ENCODE data around the gene NTSR1. TPM values are rescaled to one million over a fixed set of nuclear protein-coding genes. Genes with fewer than 3 reads are reported as not detected.

Gene NTSR1
- total RNA-seq, 1 experiment from 2014 or later, result 44.1 TPM

GRCh38 chr20:62671765-62672164 lies 36.9 kb upstream of the NTSR1 start:
- BruUV-seq (replicated peaks), result TSS peak; percentile 39
- Histone ChIP-seq H3K4me3 (ENCODE audit: low read depth in 2 of 2, low read length in 2 of 2) (no peak overlapping the region), H3K9me3 (ENCODE audit: control insufficient read depth, insufficient read depth, low read depth, low read length) (no peaks in the 10 kb centered on the region), H3K4me1 (ENCODE audit: control insufficient read depth, insufficient read depth, low read length) (peaks cover 36% of the 10 kb centered on the region), H3K36me3 (ENCODE audit: control insufficient read depth, insufficient read depth, low read length) (peaks cover 5% of the 10 kb centered on the region), H3K27ac (ENCODE audit: low read length) (peak overlapping the region; percentile 23; the same call in 1 of the 2 replicates), H3K27me3 (ENCODE audit: control insufficient read depth, insufficient read depth, low read length) (no peaks in the 10 kb centered on the region)
- DNase-seq (ENCODE audit: low read depth, low spot score) (no peak), ATAC-seq (no peak)
- CTCF ChIA-PET, result no interaction called here
- TF ChIP-seq POLR2AphosphoS5 (IDR thresholded peaks at IDR 0.05; ENCODE audit: low read depth, low read length) (no peak), SIN3A (IDR thresholded peaks at IDR 0.05; ENCODE audit: borderline replicate concordance, insufficient read depth, low read depth, low read length) (no peak), REST (IDR thresholded peaks at IDR 0.05; ENCODE audit: insufficient read depth in 1 of 2, low read depth in 2 of 2, low read length in 1 of 2) (no peak)
- TF ChIP-seq, protein P1, sequence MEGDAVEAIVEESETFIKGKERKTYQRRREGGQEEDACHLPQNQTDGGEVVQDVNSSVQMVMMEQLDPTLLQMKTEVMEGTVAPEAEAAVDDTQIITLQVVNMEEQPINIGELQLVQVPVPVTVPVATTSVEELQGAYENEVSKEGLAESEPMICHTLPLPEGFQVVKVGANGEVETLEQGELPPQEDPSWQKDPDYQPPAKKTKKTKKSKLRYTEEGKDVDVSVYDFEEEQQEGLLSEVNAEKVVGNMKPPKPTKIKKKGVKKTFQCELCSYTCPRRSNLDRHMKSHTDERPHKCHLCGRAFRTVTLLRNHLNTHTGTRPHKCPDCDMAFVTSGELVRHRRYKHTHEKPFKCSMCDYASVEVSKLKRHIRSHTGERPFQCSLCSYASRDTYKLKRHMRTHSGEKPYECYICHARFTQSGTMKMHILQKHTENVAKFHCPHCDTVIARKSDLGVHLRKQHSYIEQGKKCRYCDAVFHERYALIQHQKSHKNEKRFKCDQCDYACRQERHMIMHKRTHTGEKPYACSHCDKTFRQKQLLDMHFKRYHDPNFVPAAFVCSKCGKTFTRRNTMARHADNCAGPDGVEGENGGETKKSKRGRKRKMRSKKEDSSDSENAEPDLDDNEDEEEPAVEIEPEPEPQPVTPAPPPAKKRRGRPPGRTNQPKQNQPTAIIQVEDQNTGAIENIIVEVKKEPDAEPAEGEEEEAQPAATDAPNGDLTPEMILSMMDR (IDR thresholded peaks at IDR 0.05), result no peak
- POLR2A ChIA-PET, result interaction anchor here (0.6 kb wide), 1 partner anchor 123 kb away, joined by 4 read pairs; no protein-coding TSS in a partner anchor
- in situ Hi-C loops (cut with HindIII; ENCODE audit: low pct_unique_long_range_greater_than_20kb, low sequenced_read_pairs) (no loop called here), intact Hi-C loops (cut with micrococcal nuclease; ENCODE audit: unreplicated experiment) (no loop called here)

DNA sequence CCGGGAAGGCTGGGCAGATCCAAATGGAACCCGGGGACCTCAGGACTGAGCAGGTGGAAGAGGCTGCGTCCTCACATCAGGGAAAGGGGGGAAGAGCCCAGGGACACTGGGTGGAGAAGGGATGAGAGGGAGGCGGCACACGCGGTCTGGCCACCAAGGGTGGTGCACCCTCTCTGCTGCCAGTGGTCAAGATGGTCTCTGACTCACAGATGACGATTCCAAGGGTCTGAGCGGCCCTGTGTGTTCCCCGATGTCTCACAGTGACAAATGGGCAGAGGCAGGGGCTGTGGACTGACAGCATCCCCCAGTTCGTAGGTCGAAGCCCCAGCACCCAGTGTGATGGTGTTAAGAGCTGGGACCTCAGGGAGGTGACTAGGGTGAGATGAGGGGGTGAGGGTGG lies 34.3 kb upstream of the NTSR1 start:
- no TSS peak for BruUV-seq (replicated peaks)
- 0 out of 2 replicates have a peak, but pooled peaks have one; percentile 25 for TF ChIP-seq SIN3A (IDR thresholded peaks at IDR 0.05; ENCODE audit: borderline replicate concordance, insufficient read depth, low read depth, low read length)
- TF ChIP-seq, protein P1 (IDR thresholded peaks at IDR 0.05), result no peak
- intact Hi-C loops (cut with micrococcal nuclease; ENCODE audit: unreplicated experiment) (no loop called here), in situ Hi-C loops (cut with HindIII; ENCODE audit: low pct_unique_long_range_greater_than_20kb, low sequenced_read_pairs) (no loop called here)
- Histone ChIP-seq H3K9me3 (ENCODE audit: control insufficient read depth, insufficient read depth, low read depth, low read length) (no peaks in the 10 kb centered on the region), H3K4me1 (ENCODE audit: control insufficient read depth, insufficient read depth, low read length) (peaks cover 24% of the 10 kb centered on the region), H3K27ac (ENCODE audit: low read length) (no peak overlapping the region), H3K36me3 (ENCODE audit: control insufficient read depth, insufficient read depth, low read length) (peaks cover 3% of the 10 kb centered on the region), H3K4me3 (ENCODE audit: low read depth in 2 of 2, low read length in 2 of 2) (no peak overlapping the region), H3K27me3 (ENCODE audit: control insufficient read depth, insufficient read depth, low read length) (no peaks in the 10 kb centered on the region)
- ChIA-PET POLR2A (no interaction called here), CTCF (interaction anchor here (0.6 kb wide), 1 partner anchor 34 kb away, joined by 3 read pairs; the partner anchor contains the start of gene NTSR1)
- DNase-seq (ENCODE audit: low read depth, low spot score) (no peak), ATAC-seq (peak; percentile 33)

Data from Panc1 (cell line).